ENCODE measurements around the gene RIN2.

The RIN2 gene

DNA sequence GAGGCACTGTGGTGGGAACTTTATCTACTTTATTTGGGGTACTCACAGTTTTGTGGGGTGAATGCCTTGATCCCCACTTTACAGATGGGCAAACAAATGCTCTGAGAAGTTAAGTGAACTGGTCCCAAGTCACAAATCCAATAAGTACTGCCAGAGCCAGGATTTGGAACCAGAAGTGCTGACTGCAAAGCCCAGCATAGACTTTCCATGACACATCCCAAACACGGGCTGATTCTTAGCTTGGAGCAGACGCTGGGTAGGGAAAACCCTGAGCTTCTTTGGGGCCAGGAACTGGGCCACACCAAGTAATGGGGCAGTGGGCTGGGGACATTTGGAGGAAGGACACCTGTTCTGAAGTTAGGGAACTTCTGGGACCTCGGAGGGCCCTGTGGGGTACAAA, 20.3 kb downstream of the RIN2 start:
- DNase-seq (ENCODE audit: low read depth): no peak
- H3K4me3 ChIP-seq (ENCODE audit: low read depth, low read length): no peak overlapping the region
- TF ChIP-seq, protein P1, sequence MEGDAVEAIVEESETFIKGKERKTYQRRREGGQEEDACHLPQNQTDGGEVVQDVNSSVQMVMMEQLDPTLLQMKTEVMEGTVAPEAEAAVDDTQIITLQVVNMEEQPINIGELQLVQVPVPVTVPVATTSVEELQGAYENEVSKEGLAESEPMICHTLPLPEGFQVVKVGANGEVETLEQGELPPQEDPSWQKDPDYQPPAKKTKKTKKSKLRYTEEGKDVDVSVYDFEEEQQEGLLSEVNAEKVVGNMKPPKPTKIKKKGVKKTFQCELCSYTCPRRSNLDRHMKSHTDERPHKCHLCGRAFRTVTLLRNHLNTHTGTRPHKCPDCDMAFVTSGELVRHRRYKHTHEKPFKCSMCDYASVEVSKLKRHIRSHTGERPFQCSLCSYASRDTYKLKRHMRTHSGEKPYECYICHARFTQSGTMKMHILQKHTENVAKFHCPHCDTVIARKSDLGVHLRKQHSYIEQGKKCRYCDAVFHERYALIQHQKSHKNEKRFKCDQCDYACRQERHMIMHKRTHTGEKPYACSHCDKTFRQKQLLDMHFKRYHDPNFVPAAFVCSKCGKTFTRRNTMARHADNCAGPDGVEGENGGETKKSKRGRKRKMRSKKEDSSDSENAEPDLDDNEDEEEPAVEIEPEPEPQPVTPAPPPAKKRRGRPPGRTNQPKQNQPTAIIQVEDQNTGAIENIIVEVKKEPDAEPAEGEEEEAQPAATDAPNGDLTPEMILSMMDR (conservative IDR thresholded peaks at IDR 0.05; ENCODE audit: low read depth, low read length): no peak

DNA sequence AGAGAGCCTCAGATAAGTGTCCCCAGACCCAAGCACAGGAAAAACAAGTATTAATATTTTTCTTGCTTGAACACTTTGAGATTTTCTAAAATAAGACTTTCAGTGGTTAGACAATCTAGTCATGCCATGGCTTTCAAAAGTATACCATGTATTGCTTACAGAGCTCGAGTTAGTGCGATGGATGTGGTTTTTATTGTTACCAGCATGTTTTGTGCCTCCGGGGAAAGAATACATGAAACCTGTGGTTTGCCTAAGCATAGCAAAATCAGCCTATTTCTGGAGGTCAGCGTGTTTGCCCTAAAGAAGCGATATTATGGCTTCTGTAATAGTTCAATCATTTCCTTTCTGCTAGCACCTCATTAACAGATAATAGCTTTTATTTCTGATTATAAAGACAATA, 21.6 kb downstream of the RIN2 start:
- no peak for DNase-seq (ENCODE audit: low read depth)
- TF ChIP-seq, protein P1 (conservative IDR thresholded peaks at IDR 0.05; ENCODE audit: low read depth, low read length): no peak
- H3K4me3 ChIP-seq (ENCODE audit: low read depth, low read length): no peak overlapping the region

GRCh38 chr20:19780261-19780660, 22.2 kb downstream of the RIN2 start:
- TF ChIP-seq, protein P1 (conservative IDR thresholded peaks at IDR 0.05; ENCODE audit: low read depth, low read length): no peak
- no peak overlapping the region for H3K4me3 ChIP-seq (ENCODE audit: low read depth, low read length)
- no peak for DNase-seq (ENCODE audit: low read depth)

GRCh38 chr20:19781235-19781634, 23.2 kb downstream of the RIN2 start:
- H3K4me3 ChIP-seq (ENCODE audit: low read depth, low read length): no peak overlapping the region
- TF ChIP-seq, protein P1 (conservative IDR thresholded peaks at IDR 0.05; ENCODE audit: low read depth, low read length): no peak
- no peak for DNase-seq (ENCODE audit: low read depth)

DNA sequence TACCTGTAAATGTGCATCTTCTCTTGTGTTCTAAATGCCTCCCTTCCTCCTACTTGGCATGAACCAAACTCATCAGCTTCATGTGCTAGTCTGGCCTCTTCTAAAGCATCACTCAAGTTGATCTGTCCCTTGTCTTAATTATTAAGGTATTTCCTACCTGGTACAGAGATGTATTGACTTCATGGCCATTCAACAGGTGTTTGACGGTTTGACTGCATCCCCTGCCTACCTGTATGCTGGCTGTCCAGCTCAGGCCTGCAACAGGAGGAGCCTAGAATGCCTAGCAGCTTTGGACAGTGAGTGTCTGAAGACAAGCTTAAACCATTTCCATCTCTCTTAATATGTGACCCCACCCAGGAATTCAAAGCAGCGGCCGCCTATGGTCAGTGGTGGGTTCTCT, 24.6 kb downstream of the RIN2 start:
- DNase-seq (ENCODE audit: low read depth): no peak
- TF ChIP-seq, protein P1 (conservative IDR thresholded peaks at IDR 0.05; ENCODE audit: low read depth, low read length): no peak
- H3K4me3 ChIP-seq (ENCODE audit: low read depth, low read length): no peak overlapping the region

DNA sequence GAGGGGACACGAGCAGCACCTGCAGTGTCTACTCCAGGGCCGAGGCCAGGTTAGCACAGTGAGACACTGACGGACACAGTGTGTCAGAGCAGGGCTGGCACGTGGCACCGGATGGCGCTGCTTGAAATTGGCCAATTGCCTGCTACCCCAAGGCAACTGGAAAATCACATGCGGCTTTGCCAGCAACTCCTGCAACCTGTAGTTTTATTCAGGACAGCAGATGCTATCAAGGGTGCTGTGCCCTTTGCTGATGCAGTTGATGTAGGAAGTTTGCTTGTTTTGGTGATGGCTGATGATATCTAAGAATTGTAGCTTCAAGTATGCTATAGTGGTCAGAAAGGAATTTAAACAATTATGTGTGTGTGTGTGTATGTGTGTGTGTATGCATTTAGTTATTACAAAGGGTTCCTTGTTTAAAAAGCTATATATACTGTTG, 25.9 kb downstream of the RIN2 start:
- peak; percentile 74 for DNase-seq (ENCODE audit: low read depth)
- H3K4me3 ChIP-seq (ENCODE audit: low read depth, low read length): no peak overlapping the region
- TF ChIP-seq, protein P1 (conservative IDR thresholded peaks at IDR 0.05; ENCODE audit: low read depth, low read length): no peak

- H3K4me3 ChIP-seq (ENCODE audit: low read depth, low read length): no peak overlapping the region
- DNase-seq (ENCODE audit: low read depth): peak; percentile 94
- TF ChIP-seq, protein P1 (conservative IDR thresholded peaks at IDR 0.05; ENCODE audit: low read depth, low read length): peak; percentile 82
Observed at GRCh38 chr20:19784511-19785172, 26.6 kb downstream of the RIN2 start.

Data from choroid plexus epithelial cell (primary cell).